ENCODE results near the gene PARP16.
A peak's percentile ranks its signal among the peaks of the same experiment; 100 is the strongest.

The PARP16 gene

GRCh38 chr15:65266469-65266868 is 20.2 kb downstream of the PARP16 start:
- no peak for FAIRE-seq
- no peak for DNase-seq (ENCODE audit: insufficient read length)
- TF ChIP-seq TAF1 (IDR thresholded peaks at IDR 0.05; ENCODE audit: borderline replicate concordance, low read depth, low read length): no peak

- no peak for TF ChIP-seq TAF1 (IDR thresholded peaks at IDR 0.05; ENCODE audit: borderline replicate concordance, low read depth, low read length)
- no peak for TF ChIP-seq POLR2AphosphoS5 (IDR thresholded peaks at IDR 0.05; ENCODE audit: low read depth, low read length)
- TF ChIP-seq POLR2A (IDR thresholded peaks at IDR 0.05; ENCODE audit: low read depth, low read length): no peak
- FAIRE-seq (no peak), DNase-seq (ENCODE audit: insufficient read length) (no peak)
Measured at GRCh38 chr15:65264863-65265430, 21.7 kb downstream of the PARP16 start.

- no peak for TF ChIP-seq POLR2AphosphoS5 (IDR thresholded peaks at IDR 0.05; ENCODE audit: low read depth, low read length)
- TF ChIP-seq TAF1 (IDR thresholded peaks at IDR 0.05; ENCODE audit: borderline replicate concordance, low read depth, low read length): no peak
- no peak for TF ChIP-seq POLR2A (IDR thresholded peaks at IDR 0.05; ENCODE audit: low read depth, low read length)
- DNase-seq (ENCODE audit: insufficient read length) (no peak), FAIRE-seq (no peak)
Measured at GRCh38 chr15:65263313-65263712, 23.4 kb downstream of the PARP16 start.

- no peak for TF ChIP-seq TAF1 (IDR thresholded peaks at IDR 0.05; ENCODE audit: borderline replicate concordance, low read depth, low read length)
- no peak for FAIRE-seq
- DNase-seq (ENCODE audit: insufficient read length): no peak
Measured at GRCh38 chr15:65260968-65261367, 25.7 kb downstream of the PARP16 start.

- DNase-seq (ENCODE audit: insufficient read length) (no peak), FAIRE-seq (no peak)
- TF ChIP-seq POLR2A (IDR thresholded peaks at IDR 0.05; ENCODE audit: low read depth, low read length) (no peak), POLR2AphosphoS5 (IDR thresholded peaks at IDR 0.05; ENCODE audit: low read depth, low read length) (no peak), TAF1 (IDR thresholded peaks at IDR 0.05; ENCODE audit: borderline replicate concordance, low read depth, low read length) (no peak)
Measured at GRCh38 chr15:65259367-65259797, 27.3 kb downstream of the PARP16 start.

- TF ChIP-seq TAF1 (IDR thresholded peaks at IDR 0.05; ENCODE audit: borderline replicate concordance, low read depth, low read length): no peak
- no peak for TF ChIP-seq POLR2AphosphoS5 (IDR thresholded peaks at IDR 0.05; ENCODE audit: low read depth, low read length)
- TF ChIP-seq POLR2A (IDR thresholded peaks at IDR 0.05; ENCODE audit: low read depth, low read length): no peak
- DNase-seq (ENCODE audit: insufficient read length): no peak
- FAIRE-seq: no peak
Measured at GRCh38 chr15:65258375-65259262, 28.1 kb downstream of the PARP16 start.

GRCh38 chr15:65255486-65256140 is 31.1 kb downstream of the PARP16 start:
- FAIRE-seq (no peak), DNase-seq (ENCODE audit: insufficient read length) (no peak)
- TF ChIP-seq POLR2AphosphoS5 (IDR thresholded peaks at IDR 0.05; ENCODE audit: low read depth, low read length) (no peak), TAF1 (IDR thresholded peaks at IDR 0.05; ENCODE audit: borderline replicate concordance, low read depth, low read length) (no peak), POLR2A (IDR thresholded peaks at IDR 0.05; ENCODE audit: low read depth, low read length) (no peak)

GRCh38 chr15:65254758-65255157 is 31.9 kb downstream of the PARP16 start:
- TF ChIP-seq POLR2A (IDR thresholded peaks at IDR 0.05; ENCODE audit: low read depth, low read length) (no peak), POLR2AphosphoS5 (IDR thresholded peaks at IDR 0.05; ENCODE audit: low read depth, low read length) (no peak), TAF1 (IDR thresholded peaks at IDR 0.05; ENCODE audit: borderline replicate concordance, low read depth, low read length) (no peak)
- DNase-seq (ENCODE audit: insufficient read length) (no peak), FAIRE-seq (no peak)

GRCh38 chr15:65254356-65254755 is 32.3 kb downstream of the PARP16 start:
- DNase-seq (ENCODE audit: insufficient read length): no peak
- no peak for FAIRE-seq
- TF ChIP-seq TAF1 (IDR thresholded peaks at IDR 0.05; ENCODE audit: borderline replicate concordance, low read depth, low read length) (no peak), POLR2AphosphoS5 (IDR thresholded peaks at IDR 0.05; ENCODE audit: low read depth, low read length) (no peak), POLR2A (IDR thresholded peaks at IDR 0.05; ENCODE audit: low read depth, low read length) (no peak)

- peak; percentile 58 for FAIRE-seq
- peak; percentile 29 for DNase-seq (ENCODE audit: insufficient read length)
- TF ChIP-seq TAF1 (IDR thresholded peaks at IDR 0.05; ENCODE audit: borderline replicate concordance, low read depth, low read length) (no peak), POLR2A (IDR thresholded peaks at IDR 0.05; ENCODE audit: low read depth, low read length) (peak; percentile 23; the same call in 1 of the 2 replicates)
Measured at GRCh38 chr15:65249641-65250040, 37.0 kb downstream of the PARP16 start.

GRCh38 chr15:65248511-65249255 is 38.0 kb downstream of the PARP16 start:
- DNase-seq (ENCODE audit: insufficient read length) (no peak), FAIRE-seq (no peak)
- TF ChIP-seq POLR2AphosphoS5 (IDR thresholded peaks at IDR 0.05; ENCODE audit: low read depth, low read length): no peak
- TF ChIP-seq POLR2A (IDR thresholded peaks at IDR 0.05; ENCODE audit: low read depth, low read length): no peak
- no peak for TF ChIP-seq TAF1 (IDR thresholded peaks at IDR 0.05; ENCODE audit: borderline replicate concordance, low read depth, low read length)
